B cell (primary cell): ENCODE measurements around the gene ZCCHC7.

Experiments
- EZH2 ChIP-seq: IDR thresholded peaks from 2 replicates; pipeline ENCODE4 v1.6.1; 2012; ENCODE audit warnings: borderline replicate concordance, low read depth, mild to moderate bottlenecking, moderate library complexity, low read length; ENCODE audit not compliant: insufficient read depth, poor library complexity, severe bottlenecking
- TF ChIP-seq, protein P1 (sequence below): fragments of 200-600 bp; IDR thresholded peaks from one replicate; pipeline ENCODE4 v1.8.0; 2022; ENCODE audit warnings: antibody characterized with exemption, mild to moderate bottlenecking

DNA sequence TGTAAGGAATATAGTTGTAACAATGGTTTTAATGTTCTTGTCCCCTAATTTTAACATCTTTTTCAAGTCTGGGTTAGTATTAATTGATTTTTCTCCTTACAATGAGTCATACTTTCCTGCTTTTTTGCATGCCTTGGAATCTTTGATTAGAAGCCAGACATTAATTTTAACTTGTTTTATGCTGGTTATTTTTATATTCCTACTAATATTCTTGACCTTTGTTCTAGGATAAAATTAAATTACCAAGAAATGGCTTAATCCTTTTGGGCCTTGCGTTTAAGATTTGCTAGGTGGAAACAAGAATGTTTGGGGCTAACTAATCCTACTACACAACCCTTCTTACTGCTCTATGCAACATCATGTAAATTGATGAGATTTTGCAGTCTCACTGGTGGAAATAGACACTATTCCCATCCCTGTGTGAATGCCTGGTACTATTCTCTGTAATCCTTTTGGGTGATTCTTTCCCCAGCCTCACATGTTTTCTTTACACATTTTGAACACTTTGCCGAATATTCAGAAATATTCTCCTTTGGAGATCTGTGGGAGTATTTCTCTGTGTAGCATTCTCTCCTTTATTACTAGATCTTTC is 47.2 kb downstream of the ZCCHC7 start:
- TF ChIP-seq, protein P1, sequence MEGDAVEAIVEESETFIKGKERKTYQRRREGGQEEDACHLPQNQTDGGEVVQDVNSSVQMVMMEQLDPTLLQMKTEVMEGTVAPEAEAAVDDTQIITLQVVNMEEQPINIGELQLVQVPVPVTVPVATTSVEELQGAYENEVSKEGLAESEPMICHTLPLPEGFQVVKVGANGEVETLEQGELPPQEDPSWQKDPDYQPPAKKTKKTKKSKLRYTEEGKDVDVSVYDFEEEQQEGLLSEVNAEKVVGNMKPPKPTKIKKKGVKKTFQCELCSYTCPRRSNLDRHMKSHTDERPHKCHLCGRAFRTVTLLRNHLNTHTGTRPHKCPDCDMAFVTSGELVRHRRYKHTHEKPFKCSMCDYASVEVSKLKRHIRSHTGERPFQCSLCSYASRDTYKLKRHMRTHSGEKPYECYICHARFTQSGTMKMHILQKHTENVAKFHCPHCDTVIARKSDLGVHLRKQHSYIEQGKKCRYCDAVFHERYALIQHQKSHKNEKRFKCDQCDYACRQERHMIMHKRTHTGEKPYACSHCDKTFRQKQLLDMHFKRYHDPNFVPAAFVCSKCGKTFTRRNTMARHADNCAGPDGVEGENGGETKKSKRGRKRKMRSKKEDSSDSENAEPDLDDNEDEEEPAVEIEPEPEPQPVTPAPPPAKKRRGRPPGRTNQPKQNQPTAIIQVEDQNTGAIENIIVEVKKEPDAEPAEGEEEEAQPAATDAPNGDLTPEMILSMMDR = no peak
- TF ChIP-seq EZH2 = no peak
